ENCODE results near the gene AKR7A2.

The AKR7A2 gene

DNA sequence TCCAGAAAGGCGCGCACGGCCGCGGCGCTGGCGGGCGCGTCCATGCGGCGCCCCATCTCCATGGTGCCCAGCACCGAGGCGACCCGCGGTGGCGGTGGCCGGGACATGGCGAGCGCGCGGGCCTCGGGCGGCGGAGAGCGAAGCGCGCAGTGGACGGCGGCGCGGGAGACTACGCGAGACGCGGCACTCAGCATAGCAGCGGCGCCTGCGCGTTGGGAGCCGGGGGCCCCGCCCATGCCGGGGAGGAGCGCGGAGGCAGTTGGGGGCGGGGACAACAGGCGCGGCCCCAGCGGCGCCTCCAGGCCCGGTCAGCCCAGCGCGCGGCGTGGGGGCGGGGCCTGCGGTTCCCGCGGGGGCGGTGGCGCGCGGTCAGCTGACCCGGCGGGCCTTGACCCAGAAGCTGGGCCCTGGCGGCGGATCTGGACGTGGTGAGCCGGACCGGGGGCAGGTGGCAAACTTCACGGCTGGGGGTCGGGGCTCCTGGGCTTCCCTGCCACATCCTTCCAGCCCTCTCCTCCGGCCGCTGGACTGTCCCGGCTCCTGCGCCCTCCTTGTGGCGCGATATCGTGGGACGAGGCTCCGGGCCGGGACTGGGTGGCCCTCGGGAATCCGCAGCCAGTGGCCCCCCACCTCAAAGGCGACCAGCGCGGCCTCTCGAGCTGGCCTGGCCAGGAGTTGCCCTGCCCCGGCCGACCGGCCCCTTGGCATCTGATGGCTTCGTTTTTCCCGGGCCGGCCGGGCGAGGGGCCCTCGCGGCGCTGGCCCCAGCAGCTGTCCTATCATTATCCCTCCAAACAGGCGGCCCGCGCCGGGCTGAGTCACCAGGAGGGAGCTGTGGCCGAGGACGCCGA, at the start of gene AKR7A2, which contains the start of gene SLC66A1:
TSS of gene AKR7A2 (minus strand) at position 214 of the 851 bp plus-strand sequence. CDS start at position 194, 20 bp downstream.
TSS of gene SLC66A1 (plus strand) at position 396 of the 851 bp plus-strand sequence. CDS start 5,352 bp downstream, outside the sequence.
- DNase-seq (ENCODE audit: low read depth) = peak; percentile 88

GRCh38 chr1:19360843-19361610, 49.1 kb upstream of the AKR7A2 start:
- DNase-seq (ENCODE audit: low read depth) = no peak

DNA sequence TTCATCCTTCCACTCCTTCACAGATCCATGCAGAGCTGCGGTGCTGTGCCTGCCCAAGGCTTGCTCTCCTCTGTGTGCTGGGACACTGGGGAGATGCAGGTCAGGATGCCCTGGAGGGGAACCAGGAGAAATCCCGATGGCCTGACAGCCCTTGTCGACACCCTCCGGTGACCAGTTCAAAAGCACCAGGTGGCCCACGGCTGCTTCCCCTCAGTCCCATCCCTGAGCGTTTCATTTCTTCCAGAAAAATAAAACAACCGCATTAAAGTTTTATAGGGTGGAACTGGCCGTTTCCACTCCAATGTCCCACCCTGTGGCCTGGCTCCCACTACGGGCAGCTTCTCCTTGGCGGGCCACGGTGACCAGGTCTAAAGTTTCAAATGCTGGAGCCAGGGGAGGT, 48.5 kb upstream of the AKR7A2 start:
- DNase-seq (ENCODE audit: low read depth) = no peak

DNA sequence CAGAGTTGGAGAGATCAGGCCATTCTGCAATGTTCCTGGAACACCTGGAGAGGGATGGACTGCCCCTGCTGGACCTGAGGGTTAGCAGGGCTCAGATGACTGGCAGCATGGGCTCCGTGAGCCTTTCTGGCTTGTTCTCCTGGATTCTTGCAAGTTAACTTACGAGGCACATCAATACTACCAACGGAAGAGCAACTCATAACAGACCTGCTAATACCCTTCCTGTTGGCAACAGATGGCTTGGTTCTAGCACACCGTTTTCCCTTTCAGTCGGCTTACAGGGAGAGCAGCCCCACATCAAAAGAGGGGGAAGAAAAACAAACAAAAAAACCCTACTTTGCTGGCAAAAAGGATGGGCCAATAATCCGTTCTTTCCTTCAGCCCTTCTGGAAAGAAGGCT, 48.1 kb upstream of the AKR7A2 start:
- no peak for DNase-seq (ENCODE audit: low read depth)

DNA sequence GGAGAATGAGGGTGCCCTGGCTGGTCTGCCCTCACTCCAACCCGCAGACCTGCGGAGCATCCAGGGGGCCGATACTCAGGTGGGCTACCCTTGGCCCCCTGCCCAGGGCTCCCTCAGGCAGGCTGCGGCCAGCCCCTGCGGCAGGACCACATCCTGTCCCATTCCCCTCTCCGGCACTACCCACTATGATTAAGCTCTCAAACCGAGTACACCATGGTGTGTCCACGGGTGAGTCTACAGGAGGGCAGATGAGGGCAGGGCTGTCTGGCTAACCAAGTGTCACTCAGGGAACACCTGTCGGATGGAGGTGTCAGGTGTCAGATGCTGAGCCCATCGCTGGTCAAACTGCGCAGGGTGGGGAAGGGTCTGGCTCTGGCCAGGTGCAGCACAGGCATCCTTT, 47.4 kb upstream of the AKR7A2 start:
- DNase-seq (ENCODE audit: low read depth) = no peak

DNA sequence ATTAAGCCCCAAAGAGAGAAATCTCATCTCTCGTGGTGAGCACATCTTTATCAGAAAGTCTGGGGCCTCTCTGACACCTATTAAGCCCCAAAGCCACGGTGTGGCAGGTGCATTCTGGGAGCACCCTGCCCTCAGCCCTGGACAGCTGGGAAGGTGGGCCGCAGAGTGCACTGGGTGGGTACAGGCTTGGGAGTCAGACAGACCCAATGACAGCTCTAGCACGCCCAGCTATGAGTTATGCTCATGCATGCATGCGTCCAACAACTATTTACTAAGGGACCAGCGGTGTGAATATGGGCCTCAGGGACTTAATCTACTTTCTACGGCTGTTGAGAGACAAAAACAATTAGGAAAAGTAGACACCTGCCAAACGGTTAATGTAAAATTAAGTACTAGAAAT, 46.8 kb upstream of the AKR7A2 start:
- DNase-seq (ENCODE audit: low read depth) = no peak

DNA sequence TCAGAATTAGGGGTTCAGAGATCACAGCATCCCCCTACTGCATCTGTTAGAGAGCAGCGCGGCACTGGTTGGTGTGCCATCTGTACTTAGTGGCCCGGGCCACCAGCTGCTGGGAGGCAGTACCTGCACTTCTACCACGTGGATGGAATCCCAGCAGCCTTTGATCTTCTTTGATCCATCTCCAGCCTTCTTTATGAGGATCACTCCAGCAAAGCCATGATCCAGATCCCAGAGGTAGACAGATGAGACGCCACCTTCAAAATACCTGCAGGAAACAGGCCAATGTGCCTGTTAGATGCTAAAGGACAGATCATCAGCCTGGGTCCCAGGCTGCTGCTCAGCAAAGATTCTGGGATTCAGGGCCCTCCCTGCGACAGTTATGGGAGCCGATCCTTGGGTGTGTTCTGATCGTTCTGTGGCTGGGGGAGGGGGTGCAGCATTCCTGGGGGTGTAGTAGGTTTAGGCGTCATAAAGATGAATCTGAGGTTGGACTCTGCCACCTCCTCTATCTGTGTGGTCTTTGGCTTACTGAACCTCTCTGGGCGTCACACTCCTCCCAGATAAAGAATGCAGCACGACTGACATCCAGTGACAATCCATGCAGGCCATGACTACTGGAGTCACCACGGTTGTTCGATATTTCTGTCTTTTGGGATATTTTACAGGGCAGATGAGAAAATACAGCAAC, 45.5 kb upstream of the AKR7A2 start:
- DNase-seq (ENCODE audit: low read depth) = no peak

GRCh38 chr1:19356266-19356665, 44.3 kb upstream of the AKR7A2 start:
- no peak for DNase-seq (ENCODE audit: low read depth)

- no peak for DNase-seq (ENCODE audit: low read depth)
Measured at GRCh38 chr1:19354531-19354981, 42.6 kb upstream of the AKR7A2 start.

DNA sequence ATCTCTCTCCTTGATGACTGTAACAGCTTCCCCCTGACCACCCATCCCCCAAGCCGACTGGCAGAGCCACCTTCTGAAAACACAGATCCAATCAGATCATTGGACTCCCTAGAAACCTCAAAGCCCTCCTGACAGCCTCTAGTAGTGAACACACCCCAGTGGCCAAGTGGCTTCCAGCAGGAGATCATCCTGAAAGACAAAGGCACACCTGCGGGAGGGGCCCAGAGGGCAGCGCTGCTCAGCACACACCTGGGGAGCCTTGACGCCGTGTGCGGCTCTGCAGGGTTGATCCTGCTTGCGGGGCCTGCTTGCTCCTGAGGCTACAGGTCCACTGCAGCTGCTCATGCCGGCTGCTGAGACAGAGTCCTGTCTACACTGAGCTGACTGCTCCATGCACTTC, 41.7 kb upstream of the AKR7A2 start:
- DNase-seq (ENCODE audit: low read depth) = no peak

DNA sequence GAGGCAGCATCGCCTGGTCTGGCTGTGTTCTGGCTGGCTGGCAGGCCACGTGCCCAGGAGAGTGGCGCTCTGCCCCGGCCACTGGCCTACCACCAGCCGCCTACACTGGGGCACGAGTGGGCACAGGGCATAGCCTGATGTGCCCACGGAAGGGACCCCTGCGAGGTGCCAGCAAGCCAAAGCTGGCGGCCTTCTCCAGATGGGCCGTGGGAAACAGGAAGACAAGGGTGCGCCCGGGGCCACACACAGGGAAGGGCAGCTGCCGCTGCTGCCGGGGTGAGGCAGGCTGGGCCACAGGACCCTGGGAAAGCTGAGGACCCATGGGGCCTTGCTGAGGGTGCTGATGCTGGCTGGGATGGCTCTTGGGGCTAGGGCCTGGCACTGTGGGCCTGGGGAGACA, 40.9 kb upstream of the AKR7A2 start:
- no peak for DNase-seq (ENCODE audit: low read depth)

- DNase-seq (ENCODE audit: low read depth) = no peak
Measured at GRCh38 chr1:19351873-19352272, 39.9 kb upstream of the AKR7A2 start.

GRCh38 chr1:19350566-19350965, 38.6 kb upstream of the AKR7A2 start:
- DNase-seq (ENCODE audit: low read depth) = no peak

GRCh38 chr1:19349999-19350398, 38.1 kb upstream of the AKR7A2 start:
- no peak for DNase-seq (ENCODE audit: low read depth)

DNA sequence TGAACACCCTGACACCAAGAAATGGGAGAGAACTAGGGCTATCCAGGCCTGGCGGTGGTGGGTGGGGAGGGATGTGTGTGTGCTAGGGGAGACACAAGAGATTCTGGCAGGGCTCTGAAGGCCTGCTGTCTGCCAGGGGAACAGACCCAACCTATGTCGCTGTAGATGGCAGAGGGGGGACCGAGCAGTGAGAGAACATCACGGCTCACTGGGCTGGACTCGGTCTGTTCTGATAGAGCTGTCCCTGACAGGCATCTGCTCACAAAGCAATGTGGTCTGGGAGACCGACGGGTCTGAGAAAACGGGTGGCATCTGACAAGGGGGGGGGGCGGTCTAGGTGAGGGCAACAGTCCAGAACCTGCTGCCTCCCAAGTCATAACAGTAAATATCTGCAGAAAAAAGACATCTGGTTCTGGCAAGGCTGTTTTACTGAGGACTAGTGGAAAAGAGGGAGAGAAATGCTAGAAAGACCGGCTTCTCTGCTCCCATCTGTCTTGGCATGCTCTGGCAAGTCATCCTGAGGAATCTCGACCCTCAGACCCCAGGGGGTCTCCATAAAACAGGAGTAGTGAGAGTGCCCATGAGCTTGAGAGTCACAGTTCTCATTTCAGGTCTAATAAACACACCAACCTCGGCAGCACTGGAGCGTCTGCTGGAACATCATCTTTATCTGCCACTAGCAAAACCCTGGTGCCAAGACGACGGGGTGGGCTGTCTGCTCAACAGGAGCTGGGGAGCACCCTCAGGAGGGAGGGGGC, 36.7 kb upstream of the AKR7A2 start:
- DNase-seq (ENCODE audit: low read depth) = no peak

GRCh38 chr1:19347533-19348172, 35.7 kb upstream of the AKR7A2 start:
- DNase-seq (ENCODE audit: low read depth) = no peak

- no peak for DNase-seq (ENCODE audit: low read depth)
Measured at GRCh38 chr1:19346026-19346425, 34.1 kb upstream of the AKR7A2 start.

DNA sequence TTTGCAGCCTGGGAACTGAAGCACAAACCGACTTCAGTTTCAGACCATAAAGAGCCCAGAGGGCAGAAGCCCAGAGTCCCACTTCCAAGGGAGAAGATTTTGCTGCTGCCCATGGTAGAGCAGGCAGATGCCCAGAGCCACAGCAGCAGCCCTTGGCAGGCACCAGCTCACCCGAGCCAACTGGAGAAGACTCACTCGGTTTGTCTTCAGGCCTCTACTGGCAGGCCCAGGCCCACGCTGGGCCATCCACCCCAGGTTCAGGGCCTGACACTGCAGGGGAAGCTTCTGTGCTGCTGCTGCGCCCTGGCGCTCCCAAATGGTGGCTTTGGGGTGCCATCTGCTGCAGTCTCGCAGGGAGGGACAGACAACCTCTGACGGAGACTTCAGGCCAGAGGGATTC, 33.4 kb upstream of the AKR7A2 start:
- no peak for DNase-seq (ENCODE audit: low read depth)

DNA sequence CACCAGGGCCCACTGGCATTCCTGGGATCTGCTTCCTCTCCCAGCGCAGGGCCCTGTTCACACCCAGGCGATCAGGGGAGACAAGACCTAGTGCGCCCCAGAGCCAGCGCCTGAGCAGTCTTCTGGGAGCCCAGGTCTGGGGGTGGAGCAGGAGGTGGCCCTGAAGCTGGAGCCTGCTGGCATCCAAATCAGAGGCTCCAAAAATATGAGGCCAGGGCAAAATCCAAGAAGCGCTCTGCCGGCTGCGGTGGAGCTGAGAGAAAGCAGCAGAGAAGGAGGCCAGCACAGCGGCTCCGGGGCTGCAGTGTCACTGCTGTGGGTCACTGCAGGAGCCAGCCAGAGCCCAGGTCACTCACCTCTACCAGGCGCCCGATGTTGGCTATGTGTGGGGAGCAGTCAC, 32.9 kb upstream of the AKR7A2 start:
- no peak for DNase-seq (ENCODE audit: low read depth)

- DNase-seq (ENCODE audit: low read depth) = peak; percentile 40
Measured at GRCh38 chr1:19344372-19344810, 32.4 kb upstream of the AKR7A2 start.

Data from fibroblast of gingiva (primary cell).